ENCODE results near the gene SHANK2.

DNA sequence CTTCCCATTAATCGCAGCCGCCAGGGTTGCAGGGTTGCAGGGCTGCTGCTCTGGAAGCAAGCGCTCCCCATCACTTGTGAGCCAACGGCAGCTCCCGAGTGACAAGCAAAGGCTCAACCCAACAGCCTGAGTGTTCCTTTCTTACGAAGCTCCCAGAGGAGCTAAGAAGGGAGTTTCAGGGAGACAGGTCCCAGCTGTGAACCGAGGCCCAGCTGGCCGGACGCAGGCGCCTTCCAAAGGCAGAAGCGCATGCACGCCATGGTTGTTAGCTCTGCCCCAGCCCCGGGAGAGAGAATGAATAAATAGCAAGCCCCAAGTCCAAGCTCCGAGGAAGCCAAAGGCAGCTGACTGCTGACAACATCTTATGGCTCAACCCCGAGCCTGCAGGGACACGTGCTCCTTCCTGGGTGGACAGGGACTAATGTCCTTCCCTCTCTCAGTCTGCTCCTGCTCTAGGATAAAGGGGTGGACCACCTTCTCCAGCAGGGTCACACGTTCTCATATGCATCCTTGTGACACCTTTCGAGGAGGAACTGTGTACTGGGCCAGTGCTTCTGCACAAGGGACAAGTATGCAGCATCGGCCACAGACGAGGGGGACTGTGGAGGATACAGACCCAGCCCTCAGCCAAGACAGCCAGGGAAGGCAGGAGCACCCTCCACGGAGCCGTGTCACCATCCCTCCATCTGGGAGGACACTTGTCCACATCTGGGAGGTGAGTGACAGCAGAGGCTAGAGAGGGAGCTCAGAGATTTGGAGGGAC lies 29.9 kb downstream of the SHANK2 start:
- TF ChIP-seq, protein P1, sequence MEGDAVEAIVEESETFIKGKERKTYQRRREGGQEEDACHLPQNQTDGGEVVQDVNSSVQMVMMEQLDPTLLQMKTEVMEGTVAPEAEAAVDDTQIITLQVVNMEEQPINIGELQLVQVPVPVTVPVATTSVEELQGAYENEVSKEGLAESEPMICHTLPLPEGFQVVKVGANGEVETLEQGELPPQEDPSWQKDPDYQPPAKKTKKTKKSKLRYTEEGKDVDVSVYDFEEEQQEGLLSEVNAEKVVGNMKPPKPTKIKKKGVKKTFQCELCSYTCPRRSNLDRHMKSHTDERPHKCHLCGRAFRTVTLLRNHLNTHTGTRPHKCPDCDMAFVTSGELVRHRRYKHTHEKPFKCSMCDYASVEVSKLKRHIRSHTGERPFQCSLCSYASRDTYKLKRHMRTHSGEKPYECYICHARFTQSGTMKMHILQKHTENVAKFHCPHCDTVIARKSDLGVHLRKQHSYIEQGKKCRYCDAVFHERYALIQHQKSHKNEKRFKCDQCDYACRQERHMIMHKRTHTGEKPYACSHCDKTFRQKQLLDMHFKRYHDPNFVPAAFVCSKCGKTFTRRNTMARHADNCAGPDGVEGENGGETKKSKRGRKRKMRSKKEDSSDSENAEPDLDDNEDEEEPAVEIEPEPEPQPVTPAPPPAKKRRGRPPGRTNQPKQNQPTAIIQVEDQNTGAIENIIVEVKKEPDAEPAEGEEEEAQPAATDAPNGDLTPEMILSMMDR (IDR thresholded peaks at IDR 0.05; ENCODE audit: insufficient read depth, low read length, poor library complexity, severe bottlenecking): no peak
- TF ChIP-seq EZH2phosphoT487 (conservative IDR thresholded peaks at IDR 0.05; ENCODE audit: low read length): no peak
